H1 (cell line): ENCODE results near the gene KCTD15.

Experiments used
- ATF3 ChIP-seq: IDR thresholded peaks from 2 replicates; pipeline ENCODE4 v1.6.1; 2011; ENCODE audit warnings: low read depth, mild to moderate bottlenecking, low read length; ENCODE audit not compliant: insufficient read depth
- CHD1 ChIP-seq: IDR thresholded peaks from 2 replicates; pipeline ENCODE4 v1.6.1; 2012; ENCODE audit warnings: low read depth, low read length, improper control_type of control experiment
- CHD2 ChIP-seq: IDR thresholded peaks from 2 replicates; pipeline ENCODE4 v1.6.1; 2012; ENCODE audit warnings: low read length, improper control_type of control experiment
- CTCF ChIP-seq, 3 experiments: IDR thresholded peaks; 1 replicate in 2 of 3; 2 replicates in 1 of 3; pipeline versions ENCODE4 v1.5.1 to v1.6.1; 2011; ENCODE audit warnings: low read length in 3 of 3, mild to moderate bottlenecking in 3 of 3, inconsistent platforms in 2 of 3, low read depth in 1 of 3, moderate library complexity in 1 of 3; ENCODE audit not compliant: insufficient read depth in 1 of 3; ENCODE audit errors: control extremely low read depth in 1 of 3
- FOSL1 ChIP-seq: IDR thresholded peaks from 2 replicates; pipeline ENCODE4 v1.6.1; 2011; ENCODE audit warnings: mild to moderate bottlenecking, low read depth, low read length, moderate library complexity; ENCODE audit not compliant: insufficient read depth
- GABPA ChIP-seq: IDR thresholded peaks from 2 replicates; pipeline ENCODE4 v1.6.1; 2011; ENCODE audit warnings: mild to moderate bottlenecking, low read length, moderate library complexity, borderline replicate concordance; ENCODE audit not compliant: insufficient read depth
- KDM1A ChIP-seq: fragments of 200-600, 300-600 bp; sonication (generic); IDR thresholded peaks from 2 replicates; pipeline ENCODE4 v1.7.1; 2016; ENCODE audit warnings: mild to moderate bottlenecking, low read length, borderline replicate concordance
- MAX ChIP-seq: IDR thresholded peaks from 2 replicates; pipeline ENCODE4 v1.6.1; 2012; ENCODE audit warnings: inconsistent platforms
- NRF1 ChIP-seq: IDR thresholded peaks from 2 replicates; pipeline ENCODE4 v1.6.1; 2011; ENCODE audit warnings: mild to moderate bottlenecking, low read depth, low read length, improper control_type of control experiment
- POLR2AphosphoS5 ChIP-seq: IDR thresholded peaks from 2 replicates; pipeline ENCODE4 v1.6.1; 2011; ENCODE audit warnings: low read depth, low read length
- SUZ12 ChIP-seq: fragments of 200-600 bp; sonication (generic); IDR thresholded peaks from 2 replicates; pipeline ENCODE4 v1.6.1; 2012; ENCODE audit warnings: mild to moderate bottlenecking, inconsistent platforms, low read length, moderate library complexity, mixed read lengths

- TF ChIP-seq GABPA: no peak
- no peak for TF ChIP-seq CTCF (IDR thresholded peaks at IDR 0.05; ENCODE audit: control extremely low read depth in 1 of 3, insufficient read depth in 1 of 3, low read depth in 1 of 3, low read length in 3 of 3)
- TF ChIP-seq FOSL1: no peak
- TF ChIP-seq POLR2AphosphoS5: no peak
- no peak for TF ChIP-seq NRF1
- no peak for TF ChIP-seq SUZ12
- TF ChIP-seq CHD2: no peak
- no peak for TF ChIP-seq ATF3
- TF ChIP-seq CHD1: no peak
- no peak for TF ChIP-seq KDM1A
- TF ChIP-seq MAX: no peak
These were observed 11.7 kb downstream of the KCTD15 start for GRCh38 chr19:33808399-33808798.
